ENCODE measurements around the gene ARRDC2. TPM values are rescaled to one million over a fixed set of nuclear protein-coding genes. Genes with fewer than 3 reads are reported as not detected.
A peak's percentile ranks its signal among the peaks of the same experiment; 100 is the strongest.

The ARRDC2 gene
- total and polyA plus RNA-seq, 9 of the 15 experiments (the other 6 are each of a cell fraction or from before 2014, with no cell fraction given), result 1.9 to 27.4 (median 15.2) TPM

DNA sequence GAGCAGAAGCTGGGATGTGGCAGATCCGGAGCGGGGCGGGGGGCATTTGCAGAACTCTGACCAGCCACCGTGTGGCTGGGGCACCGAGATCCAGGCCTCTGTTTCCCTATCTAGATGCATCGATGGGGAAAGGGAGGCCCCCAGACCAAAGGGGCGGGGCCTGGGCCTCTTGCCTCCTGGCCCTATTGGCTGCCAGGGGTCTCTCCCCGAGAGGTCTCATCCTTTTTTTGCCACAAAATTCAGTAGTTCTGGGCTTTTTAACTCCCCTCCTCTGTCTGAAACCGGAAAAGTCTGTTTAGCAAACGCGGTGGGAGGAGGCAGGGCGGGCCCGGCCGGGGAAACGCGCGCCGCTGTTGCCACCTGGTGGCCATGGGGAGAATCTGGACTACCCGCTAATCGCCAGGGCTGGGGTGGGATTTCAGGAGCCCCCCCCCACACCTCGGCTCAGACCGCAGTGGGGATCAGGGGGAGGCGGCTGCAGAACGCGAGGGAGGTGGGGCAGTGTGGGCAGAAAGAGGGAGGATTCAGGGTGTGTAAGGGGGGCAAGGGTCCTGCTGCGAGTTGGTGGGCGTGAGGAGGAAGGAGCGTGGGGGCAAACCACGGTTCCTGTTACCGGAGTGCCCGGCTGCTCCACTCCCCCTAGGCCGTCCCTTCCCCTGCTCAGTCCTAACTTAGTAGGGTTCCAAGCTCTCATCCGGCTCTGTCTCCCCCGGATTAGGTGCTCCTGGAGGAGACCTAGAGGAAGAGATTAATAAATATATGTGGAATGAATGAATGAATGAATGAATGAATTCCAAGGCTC, 50.4 kb downstream of the ARRDC2 start (continued):
- TF ChIP-seq CUX1 (CRISPR knock-in tag; IDR thresholded peaks at IDR 0.05), result no peak
- TF ChIP-seq, protein P1, sequence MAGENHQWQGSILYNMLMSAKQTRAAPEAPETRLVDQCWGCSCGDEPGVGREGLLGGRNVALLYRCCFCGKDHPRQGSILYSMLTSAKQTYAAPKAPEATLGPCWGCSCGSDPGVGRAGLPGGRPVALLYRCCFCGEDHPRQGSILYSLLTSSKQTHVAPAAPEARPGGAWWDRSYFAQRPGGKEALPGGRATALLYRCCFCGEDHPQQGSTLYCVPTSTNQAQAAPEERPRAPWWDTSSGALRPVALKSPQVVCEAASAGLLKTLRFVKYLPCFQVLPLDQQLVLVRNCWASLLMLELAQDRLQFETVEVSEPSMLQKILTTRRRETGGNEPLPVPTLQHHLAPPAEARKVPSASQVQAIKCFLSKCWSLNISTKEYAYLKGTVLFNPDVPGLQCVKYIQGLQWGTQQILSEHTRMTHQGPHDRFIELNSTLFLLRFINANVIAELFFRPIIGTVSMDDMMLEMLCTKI (IDR thresholded peaks at IDR 0.05; ENCODE audit: partially characterized antibody), result no peak
- peak; percentile 52 for TF ChIP-seq HMGN3 (IDR thresholded peaks at IDR 0.05; ENCODE audit: borderline replicate concordance, extremely low read depth, insufficient read length, low read depth, low read length)
- TF ChIP-seq, protein P2, sequence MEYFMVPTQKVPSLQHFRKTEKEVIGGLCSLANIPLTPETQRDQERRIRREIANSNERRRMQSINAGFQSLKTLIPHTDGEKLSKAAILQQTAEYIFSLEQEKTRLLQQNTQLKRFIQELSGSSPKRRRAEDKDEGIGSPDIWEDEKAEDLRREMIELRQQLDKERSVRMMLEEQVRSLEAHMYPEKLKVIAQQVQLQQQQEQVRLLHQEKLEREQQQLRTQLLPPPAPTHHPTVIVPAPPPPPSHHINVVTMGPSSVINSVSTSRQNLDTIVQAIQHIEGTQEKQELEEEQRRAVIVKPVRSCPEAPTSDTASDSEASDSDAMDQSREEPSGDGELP (CRISPR knock-in tag; IDR thresholded peaks at IDR 0.05; ENCODE audit: borderline replicate concordance), result peak; percentile 61; the same call in 1 of the 2 replicates
- peak; percentile 95 for TF ChIP-seq ZNF24 (IDR thresholded peaks at IDR 0.05)
